Measurements from ENCODE around the gene ELL.

Gene ELL

GRCh38 chr19:18487576-18488402 is 34.1 kb downstream of the ELL start:
- no peak for DNase-seq

- no peak for DNase-seq
These were observed 35.1 kb downstream of the ELL start for GRCh38 chr19:18486746-18487145.

DNA sequence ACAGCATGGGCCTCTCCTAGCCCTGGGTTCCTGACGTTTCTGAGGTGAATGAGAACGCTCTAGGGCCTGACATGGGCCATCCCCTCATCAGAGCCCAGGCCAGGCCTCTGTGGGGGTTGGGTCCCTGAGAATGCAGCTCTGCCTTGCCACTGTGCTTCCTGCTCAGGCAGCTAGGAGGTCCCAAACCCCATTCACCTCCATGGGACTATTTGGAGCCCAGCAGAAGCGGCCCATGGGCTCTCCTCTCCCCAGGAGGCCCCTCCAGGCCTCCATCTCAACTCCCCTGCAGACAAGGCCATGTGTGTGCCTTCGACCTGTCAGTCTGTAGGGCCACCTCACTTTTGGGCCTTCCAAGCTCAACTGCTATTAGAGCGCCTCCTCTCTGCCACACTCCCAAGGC is 36.9 kb downstream of the ELL start:
- DNase-seq: no peak

DNA sequence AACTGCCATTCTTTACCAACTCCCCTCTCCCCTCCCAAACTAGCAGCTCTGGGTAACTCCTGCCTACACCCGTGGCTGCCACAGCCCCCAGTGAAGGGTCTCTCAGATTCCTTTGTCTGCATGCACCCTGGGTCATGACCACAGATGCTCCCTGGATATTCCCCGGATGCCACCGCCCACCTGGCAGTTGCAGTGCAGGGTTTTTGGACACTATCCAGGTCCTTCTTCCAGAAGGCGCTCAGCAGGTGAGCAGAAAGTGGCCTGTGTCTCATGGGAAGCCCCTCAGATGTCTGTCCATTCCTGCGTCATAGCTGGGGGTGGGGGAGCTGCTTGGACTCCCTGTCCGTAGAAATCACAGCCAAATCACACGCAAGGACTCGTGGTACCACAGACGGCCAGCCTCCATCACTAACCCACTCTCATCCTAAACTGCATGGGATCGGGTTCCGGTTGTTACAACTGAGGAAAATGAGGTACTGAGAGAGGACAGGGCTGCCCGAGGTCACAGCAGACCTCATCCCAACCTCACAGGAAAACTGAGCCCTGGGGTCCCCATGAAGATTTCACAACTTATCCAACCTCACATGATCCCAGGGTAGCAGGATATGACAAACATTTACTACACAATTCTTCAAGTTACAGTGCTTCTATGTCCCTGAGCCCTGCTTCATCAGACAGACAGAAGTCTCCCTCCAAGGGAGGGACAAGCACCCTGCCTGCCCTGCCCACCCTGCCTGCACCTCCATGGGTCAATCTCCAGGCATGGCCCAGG is 38.6 kb downstream of the ELL start:
- DNase-seq: peak; percentile 53

DNA sequence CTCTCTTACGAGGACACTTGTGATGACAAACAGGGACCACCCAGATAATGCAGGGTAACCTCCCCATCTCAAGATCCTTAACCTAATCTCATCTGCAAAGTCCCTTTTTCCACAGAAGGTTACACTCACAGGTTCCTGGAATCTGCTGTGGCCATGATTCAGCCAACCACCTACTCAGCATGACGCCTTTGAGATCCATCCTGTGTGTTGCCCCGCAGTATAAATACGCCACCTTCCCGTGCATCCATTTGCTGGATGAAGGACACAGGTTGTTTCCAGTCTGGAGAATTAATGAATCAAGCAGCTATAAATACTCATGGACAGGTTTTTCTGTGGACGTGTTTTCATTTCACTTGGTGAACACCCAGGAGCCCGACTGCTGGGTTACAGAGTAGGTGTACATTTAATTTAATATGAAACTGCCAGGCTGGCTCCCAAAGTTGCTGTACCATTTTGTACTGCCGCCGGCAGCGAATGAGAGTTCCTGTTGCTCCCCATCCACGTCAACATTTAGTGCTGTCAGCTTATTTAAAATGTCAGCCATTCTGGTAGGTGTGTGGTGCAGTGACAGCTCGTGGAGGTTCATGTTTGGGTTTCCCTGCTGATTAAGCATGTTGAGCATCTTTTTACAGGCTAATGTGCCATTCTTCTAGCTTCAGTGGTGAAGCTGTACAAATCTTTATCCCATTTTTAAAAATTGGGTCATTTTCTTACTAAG is 40.2 kb downstream of the ELL start:
- DNase-seq: no peak

DNA sequence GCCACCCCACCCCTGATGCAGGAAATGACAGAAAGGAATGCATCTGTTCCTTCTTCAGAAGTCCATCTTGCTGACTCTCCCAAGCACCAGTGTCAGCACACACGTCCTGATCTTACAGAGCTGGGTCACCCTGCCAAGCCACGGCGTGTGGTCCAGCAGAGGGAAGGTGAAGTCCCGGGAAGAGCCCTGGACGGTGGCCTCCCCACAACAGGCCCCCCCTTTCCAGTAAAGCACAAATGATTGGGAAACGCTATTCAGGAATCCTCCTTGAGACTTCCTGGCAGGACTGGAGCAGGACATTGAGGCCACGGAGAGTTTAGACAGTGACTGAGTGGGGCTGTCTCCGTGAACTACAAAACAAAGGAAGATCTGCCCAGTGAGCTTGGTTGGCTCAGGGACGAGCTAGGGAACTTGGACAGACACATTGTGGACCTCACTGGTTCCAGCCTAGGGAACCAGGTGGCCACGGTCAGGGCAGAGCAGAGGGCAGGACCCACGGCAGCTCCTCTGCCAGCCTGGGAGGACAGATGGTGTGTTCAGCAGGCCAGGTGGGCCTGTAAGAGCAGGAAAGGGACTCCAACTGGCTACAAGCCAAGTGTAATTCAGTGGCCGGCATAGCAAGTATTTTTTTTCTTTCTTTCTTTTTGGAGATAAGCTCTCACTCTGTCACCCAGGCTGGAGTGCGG is 41.7 kb downstream of the ELL start:
- DNase-seq: peak; percentile 65

DNA sequence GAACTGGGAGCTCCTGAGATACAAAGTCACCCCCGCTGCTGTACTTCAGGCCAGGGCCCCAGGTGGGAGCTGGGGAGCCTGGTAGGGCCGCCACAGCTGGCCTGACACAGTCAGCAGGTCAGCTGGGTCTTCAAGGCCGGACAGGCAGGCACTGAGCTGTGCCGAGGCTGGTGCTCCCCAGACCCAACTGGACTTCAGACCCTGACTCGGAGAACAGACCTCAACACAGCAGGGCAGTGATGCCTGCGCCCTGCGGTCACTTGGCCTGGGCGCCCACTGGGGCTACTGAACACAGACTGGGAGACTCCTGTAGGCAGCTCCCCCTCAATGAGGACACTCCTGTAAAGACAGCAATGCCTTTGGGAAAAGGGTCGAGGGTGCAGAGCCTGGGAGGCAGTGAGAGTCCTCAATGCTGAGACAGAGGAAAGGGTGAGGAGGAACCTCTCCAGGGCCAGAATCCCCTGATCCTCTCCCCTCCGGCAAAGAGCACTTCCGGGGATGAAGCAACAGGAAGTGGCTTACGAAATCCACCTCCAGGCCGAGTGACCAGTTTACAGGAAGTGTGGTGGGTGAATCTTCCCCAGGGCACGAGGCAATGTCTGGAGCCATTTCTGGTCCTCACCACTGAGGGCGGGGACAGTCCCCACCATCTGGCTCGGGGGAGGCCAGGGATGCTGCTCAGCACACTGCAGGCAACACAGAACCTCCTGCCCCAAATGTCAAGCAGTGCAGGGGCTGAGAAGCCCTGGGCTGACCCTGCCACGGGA is 43.1 kb downstream of the ELL start:
- DNase-seq: peak; percentile 80

GRCh38 chr19:18477974-18478373 is 43.9 kb downstream of the ELL start:
- no peak for DNase-seq

- no peak for DNase-seq
These were observed 44.7 kb downstream of the ELL start for GRCh38 chr19:18477042-18477779.

DNA sequence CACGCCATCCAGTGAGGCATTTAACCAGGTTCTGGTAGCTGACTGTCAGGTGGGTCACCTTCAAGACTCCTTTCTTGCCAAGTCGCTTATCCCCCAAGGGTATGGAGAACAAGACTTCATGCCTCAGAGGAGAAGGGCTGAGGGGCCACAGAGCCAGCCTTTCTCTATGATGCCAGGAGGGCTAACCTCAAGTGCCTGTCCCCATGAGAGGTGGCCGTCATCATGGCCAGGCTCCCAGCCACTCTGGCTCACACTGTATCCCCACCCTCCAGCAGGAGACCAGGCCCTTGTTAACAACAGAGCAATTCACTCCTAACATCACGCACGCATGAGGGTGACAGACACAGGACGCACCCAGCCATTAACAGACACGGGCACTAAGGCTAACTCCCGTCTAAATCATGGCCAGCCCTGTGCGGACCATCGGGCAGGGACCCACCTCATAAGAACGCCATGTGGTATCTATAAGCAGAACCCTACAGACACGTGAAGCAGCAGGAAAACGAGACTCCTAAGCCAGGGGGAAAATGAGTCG is 45.3 kb downstream of the ELL start:
- no peak for DNase-seq

DNA sequence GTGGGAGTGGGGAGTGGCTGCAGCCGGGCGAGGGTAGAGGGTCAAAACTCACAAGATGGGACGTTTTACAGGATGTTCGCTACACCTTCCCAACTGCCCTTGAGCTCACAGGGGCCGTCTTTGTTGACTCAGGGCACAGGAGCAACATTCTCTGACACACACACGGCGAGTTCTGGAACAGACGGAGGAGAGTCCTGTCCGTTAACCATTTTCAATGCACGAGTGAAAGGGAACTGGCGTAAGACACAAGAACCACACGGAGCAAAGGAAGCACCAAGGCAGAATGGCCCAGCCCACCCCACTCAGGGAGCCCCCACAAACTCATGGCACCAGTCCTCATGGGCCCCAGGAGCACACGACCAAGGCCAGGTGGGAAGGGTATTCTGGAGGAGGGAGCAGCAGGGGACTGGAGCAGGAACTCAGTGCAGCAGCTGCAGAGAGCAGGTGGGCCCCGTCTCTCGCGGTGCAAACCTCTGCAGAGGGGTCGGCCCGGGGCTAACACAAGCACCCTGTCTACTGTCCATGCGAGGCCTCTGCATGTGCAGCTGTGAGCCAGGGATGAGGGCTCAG is 46.0 kb downstream of the ELL start:
- no peak for DNase-seq

- DNase-seq: no peak
These were observed 46.8 kb downstream of the ELL start for GRCh38 chr19:18475004-18475453.

- no peak for DNase-seq
These were observed 47.4 kb downstream of the ELL start for GRCh38 chr19:18474366-18474887.

- DNase-seq: no peak
These were observed 48.2 kb downstream of the ELL start for GRCh38 chr19:18473706-18474087.

- no peak for DNase-seq
These were observed 48.7 kb downstream of the ELL start for GRCh38 chr19:18473003-18473705.

GRCh38 chr19:18470787-18471186 is 51.1 kb downstream of the ELL start:
- DNase-seq: no peak

- no peak for DNase-seq
These were observed 52.6 kb downstream of the ELL start for GRCh38 chr19:18469069-18469846.

DNA sequence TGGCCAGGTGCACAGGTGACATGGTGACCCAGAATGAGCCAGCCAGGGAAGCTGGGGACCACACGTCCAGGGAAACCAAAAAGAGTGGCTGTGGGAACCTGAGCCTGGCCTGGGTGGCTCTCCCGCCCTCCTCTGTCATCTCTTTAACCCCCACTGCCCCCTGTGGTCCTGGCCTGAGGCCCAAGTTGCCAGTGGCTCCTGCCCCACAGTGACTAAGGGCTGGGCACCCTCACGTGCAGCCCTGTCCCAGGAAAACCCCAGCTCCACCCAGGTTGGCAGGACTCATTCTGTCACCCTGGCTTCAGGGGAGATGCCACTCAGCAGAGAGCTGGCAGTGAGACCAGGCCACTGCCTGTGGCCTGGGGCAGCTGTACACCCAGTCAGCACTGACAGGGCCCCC is 53.4 kb downstream of the ELL start:
- no peak for DNase-seq

GRCh38 chr19:18467978-18468377 is 53.9 kb downstream of the ELL start:
- no peak for DNase-seq

Measured in NCI-H2029 (cell line).